GM19023 (cell line): Measurements from ENCODE around the gene PMM2.

Source experiments
- ATAC-seq: cut with Tn5 transposase; IDR thresholded peaks from one replicate; pipeline ENCODE4 v1.9.1; 2021; ENCODE audit warnings: mild to moderate bottlenecking, moderate library complexity; ENCODE audit not compliant: unreplicated experiment

Gene PMM2

DNA sequence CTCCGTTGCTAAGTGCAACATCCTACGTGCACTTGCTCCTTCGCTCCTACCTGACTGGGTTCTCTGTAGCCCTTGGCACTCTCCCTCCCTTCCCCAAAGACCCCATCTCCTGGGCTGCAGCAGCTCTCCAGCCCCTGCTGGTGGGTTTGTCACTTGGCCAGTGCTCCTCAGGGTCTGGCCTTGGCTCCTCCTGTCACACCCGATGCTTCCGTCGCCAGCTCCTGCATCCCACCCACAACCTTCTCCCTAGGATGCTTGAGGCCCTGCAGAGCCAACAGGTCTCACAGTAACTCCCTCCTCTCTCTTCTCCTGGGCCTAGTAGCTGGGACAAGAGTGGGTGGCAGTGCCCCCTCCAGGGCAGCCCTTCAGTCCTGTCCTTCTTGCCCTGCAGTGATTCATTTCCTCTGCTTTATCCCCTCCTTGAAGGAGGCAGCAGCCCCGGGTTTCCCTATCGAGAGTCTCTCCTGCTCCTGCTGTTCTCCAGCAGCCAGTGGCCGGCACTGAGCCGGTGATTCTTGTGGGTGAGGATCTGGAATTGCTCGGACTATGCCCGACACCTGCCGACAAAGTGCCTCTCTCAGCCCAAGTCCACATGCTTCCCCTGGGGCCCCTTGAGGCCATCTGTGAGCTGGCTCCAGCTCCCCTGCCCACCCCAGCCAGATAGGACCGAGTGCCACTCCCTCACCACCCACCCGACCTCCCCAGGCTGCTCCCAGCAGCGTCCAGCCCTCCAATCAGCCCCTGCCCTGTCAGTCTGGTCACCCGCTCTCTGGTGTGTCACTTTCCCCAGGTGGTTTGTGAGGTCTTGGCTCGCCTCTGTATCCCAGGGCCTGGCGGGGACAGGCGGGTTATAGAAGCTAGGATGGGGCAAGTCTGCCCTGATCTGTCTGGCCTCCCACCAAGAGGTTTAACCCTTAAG is 88.3 kb downstream of the PMM2 start:
- no peak for ATAC-seq

DNA sequence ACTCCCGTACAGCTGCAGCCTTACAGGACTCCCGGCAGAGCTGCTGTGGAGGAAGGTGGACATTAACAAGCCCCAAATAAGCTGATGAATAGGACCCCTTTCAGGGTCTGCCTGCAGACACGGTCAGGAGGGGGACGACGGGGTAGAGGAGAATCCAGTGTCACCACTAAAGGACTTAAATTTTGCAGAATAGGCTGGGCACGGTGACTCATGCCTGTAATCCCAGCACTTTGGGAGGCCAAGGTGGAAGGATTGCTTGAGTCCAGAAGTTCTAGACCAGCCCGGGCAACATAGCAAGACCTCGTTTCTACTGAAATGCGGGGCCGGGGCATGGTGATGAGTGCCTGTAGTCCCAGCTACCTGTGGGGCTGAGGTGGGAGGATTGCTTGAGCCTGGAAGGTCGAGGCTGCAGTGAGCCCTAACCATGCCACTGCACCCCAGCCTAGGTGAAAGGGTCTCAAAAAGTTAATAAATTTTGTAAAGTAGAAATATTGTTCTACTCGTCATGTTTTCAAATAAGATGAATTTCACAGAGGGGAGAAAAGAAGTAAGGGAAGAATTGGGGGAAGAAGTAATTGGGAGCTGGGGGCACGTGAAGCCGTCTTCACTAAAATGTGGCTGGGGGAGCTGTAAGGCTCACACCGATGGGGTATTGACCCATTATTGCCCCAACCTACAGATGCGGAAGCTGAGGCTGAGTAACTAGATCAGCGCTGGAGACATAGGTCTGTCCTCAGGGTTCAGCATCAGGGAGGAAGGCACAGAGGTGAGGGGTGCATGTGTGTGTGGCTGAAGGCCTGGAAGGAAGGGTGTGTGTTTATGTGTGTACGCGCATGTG is 89.2 kb downstream of the PMM2 start:
- ATAC-seq = no peak

DNA sequence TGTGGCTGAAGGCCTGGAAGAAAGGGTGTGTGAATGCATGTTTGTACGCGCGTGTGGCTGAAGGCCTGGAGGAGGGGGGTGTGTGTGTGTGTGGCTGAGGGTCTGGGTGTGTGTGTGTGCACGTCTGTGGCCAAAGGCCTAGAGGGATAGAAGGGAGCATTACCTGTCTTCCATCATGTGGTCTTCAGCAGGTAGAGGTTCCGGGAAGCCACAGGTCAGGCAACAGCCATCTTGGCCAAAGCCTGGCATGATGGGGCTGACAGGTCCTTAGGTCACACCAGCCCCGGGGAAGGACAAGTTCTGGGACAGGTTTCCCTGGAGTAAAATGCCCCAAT is 89.8 kb downstream of the PMM2 start:
- ATAC-seq = no peak

DNA sequence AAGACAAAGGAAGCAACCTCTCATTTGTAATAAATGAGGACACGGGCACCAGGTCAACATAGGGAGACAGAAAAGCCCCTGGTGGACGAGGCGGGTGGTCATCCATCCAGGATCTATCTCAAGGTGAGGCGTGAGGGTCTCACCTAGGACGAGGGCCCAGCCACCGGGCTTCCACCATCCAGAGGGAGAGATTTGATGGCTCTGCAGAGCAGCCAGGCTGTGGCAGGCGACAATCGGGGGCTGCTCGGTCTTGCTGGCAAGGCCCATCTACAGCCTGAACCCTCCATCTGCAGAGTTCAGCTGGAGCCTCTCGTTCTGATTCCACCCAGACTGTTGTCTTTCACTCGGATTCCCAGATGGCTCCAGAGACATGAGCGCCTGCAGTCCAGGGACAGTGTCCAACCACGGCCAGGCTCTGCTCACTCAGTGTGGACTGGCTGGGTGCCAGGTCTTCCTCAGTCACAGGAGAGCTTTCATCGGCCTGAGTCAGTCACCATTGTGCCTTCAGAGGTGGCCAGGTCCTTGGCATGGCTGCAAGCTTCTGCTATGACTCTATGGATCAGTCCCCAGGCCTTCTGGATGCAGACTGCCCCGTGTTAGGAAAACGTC is 90.4 kb downstream of the PMM2 start:
- no peak for ATAC-seq

DNA sequence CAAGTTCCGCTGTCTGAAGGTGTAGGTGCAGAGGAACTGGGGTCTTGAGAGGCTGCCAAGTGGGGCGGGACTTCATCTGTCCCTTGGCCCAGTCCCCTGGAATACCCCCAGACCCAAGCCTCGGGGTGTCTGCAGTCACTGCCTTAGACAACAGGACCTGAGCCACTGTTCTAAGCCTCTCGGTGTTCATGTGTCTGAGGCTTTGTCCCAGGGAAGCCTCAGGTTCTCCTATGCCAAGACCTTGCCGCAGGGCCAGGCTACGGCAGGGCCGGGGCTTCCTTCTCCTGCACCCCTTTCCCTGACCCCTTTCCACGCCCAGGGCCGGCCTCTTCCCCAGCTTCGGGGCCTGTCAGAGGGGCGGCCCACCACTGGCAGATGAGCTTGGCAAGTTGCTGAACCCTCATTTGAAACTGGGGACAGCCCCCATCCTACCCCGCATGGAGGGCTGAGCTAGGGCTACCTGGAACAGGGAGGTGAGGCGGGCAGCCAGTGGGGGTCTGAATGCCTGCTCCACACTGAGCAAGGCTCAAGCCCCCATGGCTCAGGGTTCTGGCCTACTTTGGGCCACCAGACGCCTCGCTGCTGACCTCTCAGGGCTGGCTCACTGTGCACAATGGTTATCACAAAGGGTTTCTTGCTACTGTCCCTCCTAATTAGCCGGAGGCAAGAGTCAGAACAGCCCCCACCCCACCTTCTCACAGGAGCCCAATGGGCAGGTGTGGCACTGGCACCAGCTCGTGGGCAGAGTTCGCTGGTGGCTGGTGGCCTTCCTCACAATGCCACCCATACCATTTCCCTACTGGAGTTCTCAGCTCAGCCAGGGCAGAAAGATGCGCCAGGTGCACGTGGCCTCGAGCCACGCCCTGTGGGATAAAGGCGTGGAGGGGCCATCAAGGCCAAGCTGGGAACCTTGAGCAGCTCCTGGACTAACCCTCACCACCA is 91.6 kb downstream of the PMM2 start:
- ATAC-seq = no peak

GRCh38 chr16:8889893-8890548 is 92.4 kb downstream of the PMM2 start:
- ATAC-seq = no peak

- ATAC-seq = no peak
Observed at GRCh38 chr16:8890549-8890921, 92.9 kb downstream of the PMM2 start.

GRCh38 chr16:8892101-8892575 is 94.5 kb downstream of the PMM2 start:
- ATAC-seq = peak; percentile 32

DNA sequence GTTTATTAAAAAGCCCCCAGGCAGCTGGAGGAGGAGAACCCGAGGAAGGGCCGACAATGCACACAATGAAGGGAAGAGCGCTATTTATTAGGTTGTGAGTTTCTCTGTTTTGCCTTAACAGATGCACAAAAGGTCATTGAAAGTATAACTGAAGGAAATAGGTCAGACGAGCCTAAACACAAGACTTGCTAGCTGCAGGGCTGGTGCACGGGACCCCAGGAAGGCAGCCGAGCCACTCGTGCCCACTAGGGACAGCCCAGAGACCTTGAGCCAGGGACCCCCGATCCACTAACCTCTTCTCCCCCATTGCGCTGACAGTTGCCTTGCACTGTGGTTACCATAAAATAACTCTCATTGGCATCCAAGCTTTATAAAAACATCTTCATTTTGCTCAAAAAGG is 95.8 kb downstream of the PMM2 start:
- no peak for ATAC-seq

GRCh38 chr16:8893976-8894690 is 96.5 kb downstream of the PMM2 start:
- no peak for ATAC-seq

DNA sequence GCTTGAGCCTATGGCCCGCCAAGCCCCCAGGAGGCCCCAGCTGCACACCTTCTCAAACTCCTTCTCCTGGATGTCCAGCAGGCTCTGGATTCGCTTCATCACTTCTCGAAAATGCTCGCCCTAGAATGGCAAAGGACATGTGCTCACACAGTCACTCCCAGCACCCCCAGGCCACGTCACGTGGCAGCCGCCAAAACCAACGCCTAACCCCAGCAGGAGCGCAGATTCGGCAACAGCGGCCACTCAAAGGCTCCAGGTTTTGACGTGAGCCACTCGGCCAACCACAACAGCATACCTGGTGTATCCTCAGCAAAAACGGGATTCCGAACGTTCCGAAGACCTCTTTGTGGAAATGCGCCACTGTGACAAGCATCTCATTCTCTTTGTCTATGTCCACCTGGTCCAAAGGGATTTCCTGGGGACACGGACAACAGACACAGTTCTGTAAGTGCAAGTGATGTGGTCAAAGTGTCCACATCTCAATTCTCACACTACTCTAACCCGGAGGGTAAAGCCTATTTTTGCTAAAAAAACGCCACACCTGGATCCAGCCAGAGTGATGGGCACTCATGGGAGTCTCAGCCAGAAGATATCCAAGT is 97.2 kb downstream of the PMM2 start:
- ATAC-seq = no peak

DNA sequence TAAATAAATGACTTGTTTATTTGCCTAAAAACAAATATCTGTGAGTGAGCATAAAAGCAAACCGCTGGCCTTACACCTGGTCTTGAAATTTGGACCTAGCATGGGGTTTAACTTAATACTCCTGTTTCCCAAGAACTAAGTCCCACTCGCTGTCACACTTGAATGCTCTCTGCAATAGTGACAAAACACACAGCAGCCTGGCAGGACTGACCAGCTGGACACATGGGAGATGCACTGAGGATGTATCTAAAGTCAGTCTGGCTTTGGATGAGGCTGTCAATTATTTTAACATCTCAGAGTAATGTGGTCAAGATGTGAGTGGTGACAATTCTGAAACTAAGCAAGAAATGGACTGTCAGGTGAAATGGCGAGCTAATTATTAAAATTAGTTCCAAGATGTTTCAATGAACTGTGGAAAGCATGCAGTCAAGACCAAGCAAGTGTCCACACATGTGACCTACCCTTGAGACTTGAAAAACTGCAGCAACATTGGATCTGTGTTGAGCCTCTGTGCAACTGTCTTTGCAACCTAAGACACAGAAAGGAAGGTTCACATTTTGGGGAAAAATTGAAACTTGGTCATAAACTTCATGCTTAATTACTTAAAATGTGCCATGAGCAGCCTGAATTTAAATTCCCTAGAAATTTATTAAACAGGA is 101.2 kb downstream of the PMM2 start:
- no peak for ATAC-seq
